WTC11 (cell line): Measurements from ENCODE around the gene PDE6B. TPM values are rescaled to one million over a fixed set of nuclear protein-coding genes. Genes with fewer than 3 reads are reported as not detected.
A peak's percentile ranks its signal among the peaks of the same experiment; 100 is the strongest.

ENCODE experiments used
- AR ChIP-seq: fragments of 250-450 bp; sonication (Bioruptor Pico); IDR thresholded peaks from 2 replicates; pipeline ENCODE4 v1.9.0; 2021; ENCODE audit warnings: mild to moderate bottlenecking
- CREM ChIP-seq: sonication (generic); formaldehyde crosslinking; IDR thresholded peaks from 2 replicates; pipeline ENCODE4 v1.8.1; 2022; ENCODE audit warnings: mild to moderate bottlenecking, missing genetic modification reagents, moderate library complexity
- CTCF ChIP-seq: fragments of 200-600 bp; IDR thresholded peaks from 2 replicates; pipeline ENCODE4 v1.8.0; 2022; ENCODE audit warnings: antibody characterized with exemption
- FOXJ3 ChIP-seq: sonication (generic); formaldehyde crosslinking; IDR thresholded peaks from 2 replicates; pipeline ENCODE4 v1.9.0; 2021; ENCODE audit warnings: missing genetic modification reagents, mild to moderate bottlenecking, borderline replicate concordance
- FOXK1 ChIP-seq: sonication (generic); formaldehyde crosslinking; IDR thresholded peaks from 2 replicates; pipeline ENCODE4 v1.8.0; 2022; ENCODE audit warnings: mild to moderate bottlenecking, moderate library complexity, missing genetic modification reagents
- FOXP4 ChIP-seq: sonication (generic); formaldehyde crosslinking; IDR thresholded peaks from 2 replicates; pipeline ENCODE4 v1.8.0; 2022; ENCODE audit warnings: mild to moderate bottlenecking, missing genetic modification reagents
- HMGA2 ChIP-seq: fragments of 250-450 bp; sonication (Bioruptor Pico); IDR thresholded peaks from 2 replicates; pipeline ENCODE4 v1.4.0; 2021; ENCODE audit warnings: mild to moderate bottlenecking, moderate library complexity
- JUN ChIP-seq: sonication (generic); formaldehyde crosslinking; IDR thresholded peaks from 2 replicates; pipeline ENCODE4 v1.8.0; 2023; ENCODE audit warnings: mild to moderate bottlenecking, missing genetic modification reagents
- NR1H2 ChIP-seq: sonication (generic); formaldehyde crosslinking; IDR thresholded peaks from 2 replicates; pipeline ENCODE4 v1.9.0; 2021; ENCODE audit warnings: mild to moderate bottlenecking, moderate library complexity, missing genetic modification reagents
- NR2C2 ChIP-seq: sonication (generic); formaldehyde crosslinking; IDR thresholded peaks from 2 replicates; pipeline ENCODE4 v1.8.0; 2022; ENCODE audit warnings: mild to moderate bottlenecking, missing genetic modification reagents
- PRRX2 ChIP-seq: fragments of 250-450 bp; sonication (Bioruptor Pico); IDR thresholded peaks from 2 replicates; pipeline ENCODE4 v1.8.0; 2021; ENCODE audit warnings: mild to moderate bottlenecking
- RORB ChIP-seq: fragments of 250-450 bp; sonication (Bioruptor Pico); IDR thresholded peaks from 2 replicates; pipeline ENCODE4 v1.9.0; 2021; ENCODE audit warnings: mild to moderate bottlenecking
- TEAD1 ChIP-seq: sonication (generic); formaldehyde crosslinking; IDR thresholded peaks from 2 replicates; pipeline ENCODE4 v1.8.0; 2022; ENCODE audit warnings: mild to moderate bottlenecking, missing genetic modification reagents
- ZNF396 ChIP-seq: fragments of 250-450 bp; sonication (Bioruptor Pico); IDR thresholded peaks from 2 replicates; pipeline ENCODE4 v1.8.0; 2021; ENCODE audit warnings: mild to moderate bottlenecking, moderate library complexity, borderline replicate concordance
- ZNF423 ChIP-seq: fragments of 250-450 bp; sonication (Bioruptor Pico); IDR thresholded peaks from 2 replicates; pipeline ENCODE4 v2.1.2; 2022; ENCODE audit warnings: mild to moderate bottlenecking, moderate library complexity
- total RNA-seq: library from RNA; stranded (reverse); gene quantifications from 3 replicates; pipeline ENCODE4 v1.2.3, GENCODE V29; 2021
- TF ChIP-seq, protein P1 (sequence below): fragments of 250-450 bp; sonication (Bioruptor Pico); IDR thresholded peaks from 2 replicates; pipeline ENCODE4 v2.1.2; 2022; ENCODE audit warnings: mild to moderate bottlenecking, moderate library complexity
- TF ChIP-seq, protein P2 (sequence below): fragments of 250-450 bp; sonication (Bioruptor Pico); IDR thresholded peaks from 2 replicates; pipeline ENCODE4 v1.9.0; 2021; ENCODE audit warnings: moderate library complexity, mild to moderate bottlenecking, inconsistent platforms, borderline replicate concordance
- TF ChIP-seq, protein P3 (sequence below): sonication (generic); formaldehyde crosslinking; IDR thresholded peaks from 2 replicates; pipeline ENCODE4 v1.8.1; 2023; ENCODE audit warnings: mild to moderate bottlenecking, missing genetic modification reagents
- TF ChIP-seq, protein P4 (sequence below): sonication (generic); formaldehyde crosslinking; IDR thresholded peaks from 2 replicates; pipeline ENCODE4 v1.8.1; 2023; ENCODE audit warnings: mild to moderate bottlenecking, missing genetic modification reagents, moderate library complexity
- TF ChIP-seq, protein P5 (sequence below): sonication (generic); formaldehyde crosslinking; IDR thresholded peaks from 2 replicates; pipeline ENCODE4 v1.8.1; 2022; ENCODE audit warnings: missing genetic modification reagents, borderline replicate concordance
- TF ChIP-seq, protein P6 (sequence below): sonication (generic); formaldehyde crosslinking; IDR thresholded peaks from 2 replicates; pipeline ENCODE4 v1.8.1; 2023; ENCODE audit warnings: mild to moderate bottlenecking, missing genetic modification reagents
- TF ChIP-seq, protein P7 (sequence below): sonication (generic); formaldehyde crosslinking; IDR thresholded peaks from 2 replicates; pipeline ENCODE4 v1.8.1; 2022; ENCODE audit warnings: low read depth, missing genetic modification reagents, borderline replicate concordance

Gene PDE6B
- total RNA-seq, 1 experiment from 2014 or later = 7.1 TPM

DNA sequence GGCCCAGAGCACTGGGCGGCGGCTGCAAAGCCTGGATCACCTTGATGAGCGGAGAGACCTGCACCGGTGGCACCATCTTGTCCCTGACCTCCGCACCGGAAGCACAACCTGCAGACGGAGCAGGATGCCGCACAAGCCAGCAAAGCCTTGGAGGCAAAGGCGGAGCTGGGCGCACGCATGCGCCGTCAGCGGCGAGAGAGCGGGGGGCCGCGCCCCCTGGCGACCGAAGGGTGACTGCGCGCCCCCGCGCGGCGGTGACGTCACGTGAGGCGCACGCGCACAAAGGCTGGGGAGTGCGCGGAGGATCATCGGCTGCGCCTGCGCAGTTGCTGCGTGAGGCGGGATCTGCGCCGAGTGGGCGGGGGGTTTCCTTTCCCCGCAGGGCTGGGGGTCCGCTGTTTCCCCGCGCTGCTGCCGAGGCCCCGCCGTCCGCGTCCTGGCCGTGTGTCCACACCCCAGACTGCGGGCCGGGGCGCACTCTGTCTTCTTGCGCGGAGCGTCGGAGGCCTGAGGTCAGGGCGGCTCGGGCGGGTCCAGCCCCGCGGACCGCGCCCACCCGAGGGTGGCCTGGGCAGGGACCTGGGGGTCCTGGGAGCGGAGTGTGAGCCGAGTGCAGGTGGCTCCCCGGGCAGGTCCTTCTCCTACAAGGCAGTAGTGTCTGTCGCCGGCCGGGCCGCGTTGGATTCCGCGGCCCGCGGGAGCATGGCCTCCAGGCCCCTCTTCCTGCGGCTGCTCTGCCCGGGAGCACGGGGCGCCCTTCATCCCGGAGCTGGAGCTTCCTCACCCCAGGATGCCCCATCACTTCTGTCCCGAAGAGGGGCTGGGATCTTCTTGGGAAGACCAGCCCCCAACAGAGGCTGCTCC lies 49.0 kb downstream of the PDE6B start, which contains the start of the genes ATP5ME and MYL5 (continued):
- TF ChIP-seq FOXK1 (CRISPR knock-in tag) (peak; percentile 98), RORB (CRISPR knock-in tag) (no peak), CREM (CRISPR knock-in tag) (peak; percentile 93), ZNF396 (no peak), FOXP4 (no peak), NR2C2 (CRISPR knock-in tag) (peak; percentile 97), HMGA2 (no peak), NR1H2 (no peak), ZNF423 (CRISPR knock-in tag) (no peak; the same call in 1 of the 2 replicates), TEAD1 (no peak), CTCF (peak; percentile 94), AR (CRISPR knock-in tag) (no peak), JUN (CRISPR knock-in tag) (peak; percentile 61; the same call in 1 of the 2 replicates), FOXJ3 (CRISPR knock-in tag) (no peak), PRRX2 (CRISPR knock-in tag) (no peak)
- TF ChIP-seq, protein P1, sequence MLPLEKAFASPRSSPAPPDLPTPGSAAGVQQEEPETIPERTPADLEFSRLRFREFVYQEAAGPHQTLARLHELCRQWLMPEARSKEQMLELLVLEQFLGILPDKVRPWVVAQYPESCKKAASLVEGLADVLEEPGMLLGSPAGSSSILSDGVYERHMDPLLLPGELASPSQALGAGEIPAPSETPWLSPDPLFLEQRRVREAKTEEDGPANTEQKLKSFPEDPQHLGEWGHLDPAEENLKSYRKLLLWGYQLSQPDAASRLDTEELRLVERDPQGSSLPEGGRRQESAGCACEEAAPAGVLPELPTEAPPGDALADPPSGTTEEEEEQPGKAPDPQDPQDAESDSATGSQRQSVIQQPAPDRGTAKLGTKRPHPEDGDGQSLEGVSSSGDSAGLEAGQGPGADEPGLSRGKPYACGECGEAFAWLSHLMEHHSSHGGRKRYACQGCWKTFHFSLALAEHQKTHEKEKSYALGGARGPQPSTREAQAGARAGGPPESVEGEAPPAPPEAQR (CRISPR knock-in tag) = no peak
- TF ChIP-seq, protein P2, sequence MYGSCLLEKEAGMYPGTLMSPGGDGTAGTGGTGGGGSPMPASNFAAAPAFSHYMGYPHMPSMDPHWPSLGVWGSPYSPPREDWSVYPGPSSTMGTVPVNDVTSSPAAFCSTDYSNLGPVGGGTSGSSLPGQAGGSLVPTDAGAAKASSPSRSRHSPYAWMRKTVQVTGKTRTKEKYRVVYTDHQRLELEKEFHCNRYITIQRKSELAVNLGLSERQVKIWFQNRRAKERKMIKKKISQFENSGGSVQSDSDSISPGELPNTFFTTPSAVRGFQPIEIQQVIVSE (CRISPR knock-in tag) = no peak
- TF ChIP-seq, protein P3, sequence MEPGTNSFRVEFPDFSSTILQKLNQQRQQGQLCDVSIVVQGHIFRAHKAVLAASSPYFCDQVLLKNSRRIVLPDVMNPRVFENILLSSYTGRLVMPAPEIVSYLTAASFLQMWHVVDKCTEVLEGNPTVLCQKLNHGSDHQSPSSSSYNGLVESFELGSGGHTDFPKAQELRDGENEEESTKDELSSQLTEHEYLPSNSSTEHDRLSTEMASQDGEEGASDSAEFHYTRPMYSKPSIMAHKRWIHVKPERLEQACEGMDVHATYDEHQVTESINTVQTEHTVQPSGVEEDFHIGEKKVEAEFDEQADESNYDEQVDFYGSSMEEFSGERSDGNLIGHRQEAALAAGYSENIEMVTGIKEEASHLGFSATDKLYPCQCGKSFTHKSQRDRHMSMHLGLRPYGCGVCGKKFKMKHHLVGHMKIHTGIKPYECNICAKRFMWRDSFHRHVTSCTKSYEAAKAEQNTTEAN (CRISPR knock-in tag) = no peak
- TF ChIP-seq, protein P4, sequence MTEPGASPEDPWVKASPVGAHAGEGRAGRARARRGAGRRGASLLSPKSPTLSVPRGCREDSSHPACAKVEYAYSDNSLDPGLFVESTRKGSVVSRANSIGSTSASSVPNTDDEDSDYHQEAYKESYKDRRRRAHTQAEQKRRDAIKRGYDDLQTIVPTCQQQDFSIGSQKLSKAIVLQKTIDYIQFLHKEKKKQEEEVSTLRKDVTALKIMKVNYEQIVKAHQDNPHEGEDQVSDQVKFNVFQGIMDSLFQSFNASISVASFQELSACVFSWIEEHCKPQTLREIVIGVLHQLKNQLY (CRISPR knock-in tag) = no peak
- TF ChIP-seq, protein P5, sequence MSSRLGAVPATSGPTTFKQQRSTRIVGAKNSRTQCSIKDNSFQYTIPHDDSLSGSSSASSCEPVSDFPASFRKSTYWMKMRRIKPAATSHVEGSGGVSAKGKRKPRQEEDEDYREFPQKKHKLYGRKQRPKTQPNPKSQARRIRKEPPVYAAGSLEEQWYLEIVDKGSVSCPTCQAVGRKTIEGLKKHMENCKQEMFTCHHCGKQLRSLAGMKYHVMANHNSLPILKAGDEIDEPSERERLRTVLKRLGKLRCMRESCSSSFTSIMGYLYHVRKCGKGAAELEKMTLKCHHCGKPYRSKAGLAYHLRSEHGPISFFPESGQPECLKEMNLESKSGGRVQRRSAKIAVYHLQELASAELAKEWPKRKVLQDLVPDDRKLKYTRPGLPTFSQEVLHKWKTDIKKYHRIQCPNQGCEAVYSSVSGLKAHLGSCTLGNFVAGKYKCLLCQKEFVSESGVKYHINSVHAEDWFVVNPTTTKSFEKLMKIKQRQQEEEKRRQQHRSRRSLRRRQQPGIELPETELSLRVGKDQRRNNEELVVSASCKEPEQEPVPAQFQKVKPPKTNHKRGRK = no peak
- TF ChIP-seq, protein P6, sequence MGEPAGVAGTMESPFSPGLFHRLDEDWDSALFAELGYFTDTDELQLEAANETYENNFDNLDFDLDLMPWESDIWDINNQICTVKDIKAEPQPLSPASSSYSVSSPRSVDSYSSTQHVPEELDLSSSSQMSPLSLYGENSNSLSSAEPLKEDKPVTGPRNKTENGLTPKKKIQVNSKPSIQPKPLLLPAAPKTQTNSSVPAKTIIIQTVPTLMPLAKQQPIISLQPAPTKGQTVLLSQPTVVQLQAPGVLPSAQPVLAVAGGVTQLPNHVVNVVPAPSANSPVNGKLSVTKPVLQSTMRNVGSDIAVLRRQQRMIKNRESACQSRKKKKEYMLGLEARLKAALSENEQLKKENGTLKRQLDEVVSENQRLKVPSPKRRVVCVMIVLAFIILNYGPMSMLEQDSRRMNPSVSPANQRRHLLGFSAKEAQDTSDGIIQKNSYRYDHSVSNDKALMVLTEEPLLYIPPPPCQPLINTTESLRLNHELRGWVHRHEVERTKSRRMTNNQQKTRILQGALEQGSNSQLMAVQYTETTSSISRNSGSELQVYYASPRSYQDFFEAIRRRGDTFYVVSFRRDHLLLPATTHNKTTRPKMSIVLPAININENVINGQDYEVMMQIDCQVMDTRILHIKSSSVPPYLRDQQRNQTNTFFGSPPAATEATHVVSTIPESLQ = no peak
- TF ChIP-seq, protein P7, sequence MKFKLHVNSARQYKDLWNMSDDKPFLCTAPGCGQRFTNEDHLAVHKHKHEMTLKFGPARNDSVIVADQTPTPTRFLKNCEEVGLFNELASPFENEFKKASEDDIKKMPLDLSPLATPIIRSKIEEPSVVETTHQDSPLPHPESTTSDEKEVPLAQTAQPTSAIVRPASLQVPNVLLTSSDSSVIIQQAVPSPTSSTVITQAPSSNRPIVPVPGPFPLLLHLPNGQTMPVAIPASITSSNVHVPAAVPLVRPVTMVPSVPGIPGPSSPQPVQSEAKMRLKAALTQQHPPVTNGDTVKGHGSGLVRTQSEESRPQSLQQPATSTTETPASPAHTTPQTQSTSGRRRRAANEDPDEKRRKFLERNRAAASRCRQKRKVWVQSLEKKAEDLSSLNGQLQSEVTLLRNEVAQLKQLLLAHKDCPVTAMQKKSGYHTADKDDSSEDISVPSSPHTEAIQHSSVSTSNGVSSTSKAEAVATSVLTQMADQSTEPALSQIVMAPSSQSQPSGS (CRISPR knock-in tag) = peak; percentile 72; the same call in 1 of the 2 replicates
